Measurements from ENCODE around the gene KRT5. TPM values are rescaled to one million over a fixed set of nuclear protein-coding genes. Genes with fewer than 3 reads are reported as not detected.

KRT5 gene
- total RNA-seq, 1 donor, result under 0.01 TPM

DNA sequence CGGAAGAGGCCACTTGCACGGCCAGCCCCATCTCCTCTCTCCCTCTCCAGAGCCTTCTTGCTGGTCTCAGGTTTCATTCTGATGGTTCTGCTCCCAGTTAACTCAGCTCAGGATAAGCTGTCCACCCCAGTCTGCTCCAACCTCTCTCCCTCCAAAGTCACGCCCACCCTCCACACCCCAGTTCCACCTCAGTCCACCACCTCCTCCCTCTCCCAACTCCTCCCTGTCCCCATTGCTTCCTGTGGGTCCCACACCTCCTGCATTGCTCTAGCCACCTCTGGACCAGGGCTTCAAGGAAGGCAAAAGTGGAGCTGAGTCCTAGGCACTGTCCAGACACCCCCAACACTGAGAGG, 19.6 kb upstream of the KRT5 start:
- TF ChIP-seq, protein P1, sequence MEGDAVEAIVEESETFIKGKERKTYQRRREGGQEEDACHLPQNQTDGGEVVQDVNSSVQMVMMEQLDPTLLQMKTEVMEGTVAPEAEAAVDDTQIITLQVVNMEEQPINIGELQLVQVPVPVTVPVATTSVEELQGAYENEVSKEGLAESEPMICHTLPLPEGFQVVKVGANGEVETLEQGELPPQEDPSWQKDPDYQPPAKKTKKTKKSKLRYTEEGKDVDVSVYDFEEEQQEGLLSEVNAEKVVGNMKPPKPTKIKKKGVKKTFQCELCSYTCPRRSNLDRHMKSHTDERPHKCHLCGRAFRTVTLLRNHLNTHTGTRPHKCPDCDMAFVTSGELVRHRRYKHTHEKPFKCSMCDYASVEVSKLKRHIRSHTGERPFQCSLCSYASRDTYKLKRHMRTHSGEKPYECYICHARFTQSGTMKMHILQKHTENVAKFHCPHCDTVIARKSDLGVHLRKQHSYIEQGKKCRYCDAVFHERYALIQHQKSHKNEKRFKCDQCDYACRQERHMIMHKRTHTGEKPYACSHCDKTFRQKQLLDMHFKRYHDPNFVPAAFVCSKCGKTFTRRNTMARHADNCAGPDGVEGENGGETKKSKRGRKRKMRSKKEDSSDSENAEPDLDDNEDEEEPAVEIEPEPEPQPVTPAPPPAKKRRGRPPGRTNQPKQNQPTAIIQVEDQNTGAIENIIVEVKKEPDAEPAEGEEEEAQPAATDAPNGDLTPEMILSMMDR (IDR thresholded peaks at IDR 0.05; ENCODE audit: insufficient read depth, low read depth, low read length), result no peak
- DNase-seq (ENCODE audit: low read depth), result no peak
- H3K4me3 ChIP-seq (ENCODE audit: low read depth, low read length), result no peak overlapping the region

DNA sequence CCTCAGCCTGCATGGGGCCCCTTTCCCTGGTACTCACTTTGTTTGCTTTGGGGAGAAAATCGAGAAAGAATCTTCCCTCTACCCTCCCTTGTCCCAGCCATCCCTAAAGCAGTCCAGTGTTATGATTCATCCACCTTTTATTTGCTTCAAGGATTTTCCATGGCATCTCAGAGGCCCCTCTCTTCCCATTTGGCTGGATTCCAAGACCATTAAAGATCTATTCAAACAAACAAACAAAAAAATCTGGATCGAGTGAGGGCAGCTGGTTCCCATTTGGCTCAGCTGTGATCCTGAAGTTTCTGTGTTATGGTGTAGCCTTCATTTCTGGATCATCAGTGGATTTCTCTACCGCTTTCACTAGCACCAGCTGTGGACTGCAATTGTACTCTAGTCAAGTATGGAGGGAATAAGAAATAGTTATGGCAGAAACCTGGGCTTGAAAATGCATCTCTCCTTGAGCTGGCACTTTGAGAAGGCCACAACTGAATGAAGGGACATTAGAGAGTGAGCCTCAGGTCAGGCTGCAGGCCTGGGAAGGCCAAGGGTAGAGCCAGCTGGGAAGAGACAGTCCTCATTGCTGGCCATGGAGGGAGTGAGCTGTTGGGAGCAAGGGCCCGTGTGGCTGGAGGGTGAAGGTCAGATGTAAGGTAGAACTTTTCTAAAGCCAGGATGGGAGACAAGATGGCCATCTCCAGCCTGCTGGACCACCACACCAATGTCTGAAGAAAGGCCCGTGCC, 19.1 kb upstream of the KRT5 start:
- DNase-seq (ENCODE audit: low read depth), result peak; percentile 80
- TF ChIP-seq, protein P1 (IDR thresholded peaks at IDR 0.05; ENCODE audit: insufficient read depth, low read depth, low read length), result no peak
- H3K4me3 ChIP-seq (ENCODE audit: low read depth, low read length), result no peak overlapping the region

DNA sequence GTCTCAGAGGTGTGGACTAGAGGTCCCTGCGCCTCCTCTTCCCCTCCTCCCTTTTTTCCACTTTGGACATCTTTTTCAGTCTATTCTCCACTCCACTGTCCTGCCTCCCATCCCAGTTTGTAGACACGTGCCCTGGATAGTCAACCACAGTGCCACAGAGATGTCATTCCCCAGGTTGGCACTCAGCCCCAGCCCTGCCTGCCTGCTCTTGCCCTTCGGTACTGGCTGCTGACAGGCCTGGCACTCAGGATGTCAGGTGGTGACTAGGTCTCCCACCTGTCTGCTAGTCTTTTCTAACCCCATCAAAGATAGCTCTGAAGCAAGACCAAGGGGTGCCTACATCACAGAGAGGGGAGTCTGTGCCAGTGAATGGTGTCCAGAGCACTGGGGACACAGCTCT, 16.9 kb upstream of the KRT5 start:
- TF ChIP-seq, protein P1 (IDR thresholded peaks at IDR 0.05; ENCODE audit: insufficient read depth, low read depth, low read length), result no peak
- DNase-seq (ENCODE audit: low read depth), result no peak
- no peak overlapping the region for H3K4me3 ChIP-seq (ENCODE audit: low read depth, low read length)

DNA sequence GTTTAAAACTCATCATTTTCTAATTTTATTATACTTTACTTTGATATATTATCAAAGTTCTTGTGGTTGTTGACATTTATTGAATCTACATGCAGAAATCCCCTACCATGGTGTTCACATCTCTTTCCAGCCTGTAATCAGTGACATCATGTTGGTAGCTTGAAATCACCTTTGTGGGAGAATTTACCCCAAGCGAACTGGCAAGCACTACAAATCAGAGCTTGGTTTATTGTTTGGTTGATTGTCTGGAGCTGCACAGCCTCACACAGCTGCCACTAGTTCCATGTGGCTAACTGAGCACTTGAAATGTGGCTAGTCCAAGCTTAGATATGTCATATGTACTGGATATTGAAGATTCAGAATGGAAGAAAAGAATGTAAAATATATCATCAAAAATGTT, 15.4 kb upstream of the KRT5 start:
- TF ChIP-seq, protein P1 (IDR thresholded peaks at IDR 0.05; ENCODE audit: insufficient read depth, low read depth, low read length), result no peak

DNA sequence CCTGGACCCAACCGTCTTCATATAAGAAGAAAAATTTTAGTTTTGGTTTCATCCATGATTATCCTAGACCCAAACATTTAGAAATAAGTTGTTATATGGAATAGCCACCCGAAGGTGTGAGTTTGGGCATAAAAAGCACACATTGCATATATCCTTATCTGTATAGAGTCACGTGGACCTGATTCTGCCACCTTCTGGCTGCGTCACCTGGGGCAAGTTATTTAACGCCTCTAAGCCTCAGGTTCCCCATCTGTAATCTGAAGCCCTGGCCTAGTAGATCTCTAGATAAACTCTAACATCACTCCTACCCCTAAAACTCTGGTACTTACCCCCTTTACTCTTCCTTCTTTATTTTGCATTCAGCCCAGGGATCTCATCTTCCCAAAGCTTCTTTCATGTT, 14.3 kb upstream of the KRT5 start:
- TF ChIP-seq, protein P1 (IDR thresholded peaks at IDR 0.05; ENCODE audit: insufficient read depth, low read depth, low read length), result no peak

More for the DNA sequence above, 15.4 kb upstream of the KRT5 start:
- no peak overlapping the region for H3K4me3 ChIP-seq (ENCODE audit: low read depth, low read length)
- no peak for DNase-seq (ENCODE audit: low read depth)

DNA sequence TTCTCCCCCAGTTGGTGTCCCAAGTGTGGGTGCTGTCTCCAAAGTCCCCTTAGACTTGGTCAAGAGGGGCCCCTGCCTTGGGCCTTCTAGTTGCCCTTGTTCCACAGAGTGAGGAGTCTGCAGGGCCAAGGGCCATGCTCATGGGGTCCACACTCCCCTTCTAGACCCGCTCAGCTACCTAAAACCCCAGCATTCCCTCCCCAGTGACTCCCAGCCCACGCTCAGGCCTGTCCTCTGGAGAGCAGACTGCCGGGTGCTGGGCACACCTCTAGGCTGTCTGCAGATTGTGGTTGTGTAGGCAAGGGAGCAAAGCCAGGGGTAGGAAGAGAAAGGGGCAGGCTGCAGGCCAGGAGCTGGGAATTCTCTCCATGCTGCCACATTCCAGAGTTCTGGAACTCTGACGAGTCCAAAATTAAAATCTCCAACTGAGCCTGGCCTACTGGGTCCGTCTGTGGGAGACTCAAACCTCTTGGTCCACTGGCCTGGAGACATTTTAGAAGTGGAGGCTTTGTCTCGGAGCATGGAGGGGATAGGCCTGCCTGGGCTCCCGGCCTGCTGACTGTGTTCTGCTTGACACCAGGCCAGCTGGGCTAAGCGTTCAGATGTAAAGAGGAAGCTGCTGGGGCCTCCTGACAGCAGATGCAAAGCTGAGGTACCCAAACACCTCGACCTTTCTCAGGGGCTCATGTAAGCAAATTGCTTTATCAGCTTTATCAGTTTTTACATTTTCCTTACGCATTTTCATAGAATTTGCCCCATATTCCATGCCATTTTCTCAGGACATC, 13.7 kb upstream of the KRT5 start:
- TF ChIP-seq, protein P1 (IDR thresholded peaks at IDR 0.05; ENCODE audit: insufficient read depth, low read depth, low read length), result no peak
- no peak overlapping the region for H3K4me3 ChIP-seq (ENCODE audit: low read depth, low read length)
- DNase-seq (ENCODE audit: low read depth), result no peak

More for the DNA sequence above, 14.3 kb upstream of the KRT5 start:
- H3K4me3 ChIP-seq (ENCODE audit: low read depth, low read length), result no peak overlapping the region
- DNase-seq (ENCODE audit: low read depth), result no peak

All from fibroblast of villous mesenchyme (primary cell).